Measurements from ENCODE around the gene MSH5. TPM values are rescaled to one million over a fixed set of nuclear protein-coding genes. Genes with fewer than 3 reads are reported as not detected.
"Not testable (repeated sequence)": the region's sequence is repeated elsewhere in the genome, so short reads cannot be mapped to it uniquely, and the experiment has no call there.

Gene MSH5
- total RNA-seq, 1 experiment from 2014 or later: 43.1 TPM

- ChIA-PET POLR2A (no interaction called here), CTCF (no interaction called here)
- Mint-ChIP-seq H3K36me3 (peaks cover 19% of the 10 kb centered on the region), H3K9me3 (no peaks in the 10 kb centered on the region), H3K4me3 (no peak overlapping the region), H3K27me3 (ENCODE audit: low read depth) (no peaks in the 10 kb centered on the region), H3K4me1 (peaks cover 9% of the 10 kb centered on the region), H3K27ac (no peak overlapping the region)
- ATAC-seq: no peak
- DNase-seq (ENCODE audit: low spot score): no peak
- TF ChIP-seq CDX4 (CRISPR knock-in tag; IDR thresholded peaks at IDR 0.05; ENCODE audit: borderline replicate concordance): no peak
- TF ChIP-seq ZNF423 (CRISPR knock-in tag; IDR thresholded peaks at IDR 0.05): no peak
- no peak for TF ChIP-seq ZNF263 (CRISPR knock-in tag; IDR thresholded peaks at IDR 0.05; ENCODE audit: low read depth)
- TF ChIP-seq GRHL2 (CRISPR knock-in tag; IDR thresholded peaks at IDR 0.05; ENCODE audit: insufficient replicate concordance, severe bottlenecking): no peak
- TF ChIP-seq ZNF512 (CRISPR knock-in tag; IDR thresholded peaks at IDR 0.05; ENCODE audit: borderline replicate concordance): no peak
- TF ChIP-seq TP53 (CRISPR knock-in tag; IDR thresholded peaks at IDR 0.05): no peak
- TF ChIP-seq, protein P1, sequence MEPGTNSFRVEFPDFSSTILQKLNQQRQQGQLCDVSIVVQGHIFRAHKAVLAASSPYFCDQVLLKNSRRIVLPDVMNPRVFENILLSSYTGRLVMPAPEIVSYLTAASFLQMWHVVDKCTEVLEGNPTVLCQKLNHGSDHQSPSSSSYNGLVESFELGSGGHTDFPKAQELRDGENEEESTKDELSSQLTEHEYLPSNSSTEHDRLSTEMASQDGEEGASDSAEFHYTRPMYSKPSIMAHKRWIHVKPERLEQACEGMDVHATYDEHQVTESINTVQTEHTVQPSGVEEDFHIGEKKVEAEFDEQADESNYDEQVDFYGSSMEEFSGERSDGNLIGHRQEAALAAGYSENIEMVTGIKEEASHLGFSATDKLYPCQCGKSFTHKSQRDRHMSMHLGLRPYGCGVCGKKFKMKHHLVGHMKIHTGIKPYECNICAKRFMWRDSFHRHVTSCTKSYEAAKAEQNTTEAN (CRISPR knock-in tag; IDR thresholded peaks at IDR 0.05): no peak
- no peak for TF ChIP-seq NR3C1 (CRISPR knock-in tag; conservative IDR thresholded peaks at IDR 0.05; ENCODE audit: low read depth)
Measured at GRCh38 chr6:31797588-31797987, 57.8 kb downstream of the MSH5 start.

DNA sequence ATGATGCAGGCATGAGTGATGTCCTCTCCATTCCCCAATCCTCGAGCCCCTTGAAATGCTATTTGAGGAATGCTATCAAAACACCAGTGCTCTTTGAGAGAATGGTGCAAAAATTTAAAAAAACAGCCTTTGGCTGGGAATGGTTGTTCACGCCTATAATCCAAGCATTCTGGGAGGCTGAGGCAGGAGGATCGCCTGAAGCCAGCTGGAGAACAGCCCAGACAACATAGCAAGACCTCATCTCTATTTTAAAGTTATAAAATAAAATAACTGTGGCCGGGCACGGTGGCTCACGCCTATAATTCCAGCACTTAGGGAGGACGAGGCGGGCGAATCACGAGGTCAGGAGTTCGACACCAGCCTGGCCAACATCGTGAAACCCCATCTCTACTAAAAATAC is 60.0 kb downstream of the MSH5 start:
- POLR2A ChIA-PET: no interaction called here
- CTCF ChIA-PET: interaction anchor here (0.7 to 1.5 kb wide), 4 partner anchors 9 to 153 kb away, joined by 3 to 5 read pairs (median 4); no protein-coding TSS in a partner anchor
- H3K36me3 Mint-ChIP-seq: peaks cover 23% of the 10 kb centered on the region

GRCh38 chr6:31801031-31801927 is 61.5 kb downstream of the MSH5 start:
- H3K36me3 Mint-ChIP-seq: peaks cover 26% of the 10 kb centered on the region
- H3K4me1 Mint-ChIP-seq; DNase-seq (ENCODE audit: low spot score); ATAC-seq; H3K27me3 Mint-ChIP-seq (ENCODE audit: low read depth); H3K4me3 Mint-ChIP-seq; H3K27ac Mint-ChIP-seq; H3K9me3 Mint-ChIP-seq: not testable (repeated sequence)
- ChIA-PET CTCF (interaction anchor here (1.4 kb wide), 1 partner anchor 28 kb away, joined by 4 read pairs; no protein-coding TSS in a partner anchor), POLR2A (interaction anchor here (0.6 kb wide), 1 partner anchor 29 kb away, joined by 6 read pairs; no protein-coding TSS in a partner anchor)

More for the DNA sequence above, 60.0 kb downstream of the MSH5 start:
- Mint-ChIP-seq H3K4me1 (no peaks in the 10 kb centered on the region), H3K9me3 (no peaks in the 10 kb centered on the region), H3K27ac (no peak overlapping the region), H3K4me3 (no peak overlapping the region), H3K27me3 (ENCODE audit: low read depth) (no peaks in the 10 kb centered on the region)
- ATAC-seq: no peak
- DNase-seq (ENCODE audit: low spot score): no peak
- TF ChIP-seq ESRRA (CRISPR knock-in tag; IDR thresholded peaks at IDR 0.05; ENCODE audit: borderline replicate concordance) (no peak), GRHL2 (CRISPR knock-in tag; IDR thresholded peaks at IDR 0.05; ENCODE audit: insufficient replicate concordance, severe bottlenecking) (no peak), ZNF281 (CRISPR knock-in tag; IDR thresholded peaks at IDR 0.05) (no peak), CDX4 (CRISPR knock-in tag; IDR thresholded peaks at IDR 0.05; ENCODE audit: borderline replicate concordance) (no peak), JUN (CRISPR knock-in tag; IDR thresholded peaks at IDR 0.05) (no peak), FOXJ3 (CRISPR knock-in tag; IDR thresholded peaks at IDR 0.05; ENCODE audit: borderline replicate concordance) (no peak)
- TF ChIP-seq, protein P2, sequence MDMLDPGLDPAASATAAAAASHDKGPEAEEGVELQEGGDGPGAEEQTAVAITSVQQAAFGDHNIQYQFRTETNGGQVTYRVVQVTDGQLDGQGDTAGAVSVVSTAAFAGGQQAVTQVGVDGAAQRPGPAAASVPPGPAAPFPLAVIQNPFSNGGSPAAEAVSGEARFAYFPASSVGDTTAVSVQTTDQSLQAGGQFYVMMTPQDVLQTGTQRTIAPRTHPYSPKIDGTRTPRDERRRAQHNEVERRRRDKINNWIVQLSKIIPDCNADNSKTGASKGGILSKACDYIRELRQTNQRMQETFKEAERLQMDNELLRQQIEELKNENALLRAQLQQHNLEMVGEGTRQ (CRISPR knock-in tag; IDR thresholded peaks at IDR 0.05): no peak

Data from WTC11 (cell line).